H1 (cell line): ENCODE data around the gene KLRK1.
"Not testable (repeated sequence)": the region's sequence is repeated elsewhere in the genome, so short reads cannot be mapped to it uniquely, and the experiment has no call there.

Experiments
- CBX5 ChIP-seq: fragments of 300-800, 300-1000 bp; sonication (generic); IDR thresholded peaks from 2 replicates; pipeline ENCODE4 v1.7.1; 2016; ENCODE audit warnings: antibody characterized with exemption, low read length, low read depth
- CEBPB ChIP-seq: IDR thresholded peaks from 2 replicates; pipeline ENCODE4 v1.6.1; 2012; ENCODE audit warnings: low read depth, low read length
- CTCF ChIP-seq, 3 experiments: IDR thresholded peaks; 1 replicate in 2 of 3; 2 replicates in 1 of 3; pipeline versions ENCODE4 v1.5.1 to v1.6.1; 2011; ENCODE audit warnings: low read length in 3 of 3, mild to moderate bottlenecking in 3 of 3, inconsistent platforms in 2 of 3, low read depth in 1 of 3, moderate library complexity in 1 of 3; ENCODE audit not compliant: insufficient read depth in 1 of 3; ENCODE audit errors: control extremely low read depth in 1 of 3
- MAFK ChIP-seq: IDR thresholded peaks from 2 replicates; pipeline ENCODE4 v1.6.1; 2012; ENCODE audit warnings: low read depth, mild to moderate bottlenecking, improper control_type of control experiment, low read length
- NRF1 ChIP-seq: IDR thresholded peaks from 2 replicates; pipeline ENCODE4 v1.6.1; 2011; ENCODE audit warnings: mild to moderate bottlenecking, low read depth, low read length, improper control_type of control experiment
- POLR2A ChIP-seq, 2 experiments: IDR thresholded peaks; 1 replicate in 1 of 2; 2 replicates in 1 of 2; pipeline ENCODE4 v1.6.1; 2011; ENCODE audit warnings: low read depth in 2 of 2, low read length in 2 of 2, mild to moderate bottlenecking in 2 of 2; ENCODE audit errors: control extremely low read depth in 1 of 2
- POLR2AphosphoS5 ChIP-seq: IDR thresholded peaks from 2 replicates; pipeline ENCODE4 v1.6.1; 2011; ENCODE audit warnings: low read depth, low read length
- YY1 ChIP-seq: IDR thresholded peaks from 2 replicates; pipeline ENCODE4 v1.6.1; 2011; ENCODE audit warnings: low read depth, mild to moderate bottlenecking, low read length
- ZNF274 ChIP-seq: IDR thresholded peaks from 2 replicates; pipeline ENCODE4 v1.7.0; 2012; ENCODE audit warnings: low read length, borderline replicate concordance; ENCODE audit errors: extremely low read depth

GRCh38 chr12:10387498-10387897 is 2.3 kb downstream of the KLRK1 start:
- not testable (repeated sequence) for TF ChIP-seq YY1; CEBPB; POLR2A (IDR thresholded peaks at IDR 0.05; ENCODE audit: control extremely low read depth in 1 of 2, low read depth in 2 of 2, low read length in 2 of 2); CTCF (IDR thresholded peaks at IDR 0.05; ENCODE audit: control extremely low read depth in 1 of 3, insufficient read depth in 1 of 3, low read depth in 1 of 3, low read length in 3 of 3); NRF1; MAFK; CBX5; POLR2AphosphoS5; ZNF274
